Thoracic aorta (tissue), 2 donors: Measurements from ENCODE around the gene ACTN4. TPM values are rescaled to one million over a fixed set of nuclear protein-coding genes. Genes with fewer than 3 reads are reported as not detected.

Experiments
- ATAC-seq: fragments of 150-250 bp; one replicate; pipeline ENCODE4 v1.8.0; 2017; ENCODE audit warnings: low read depth; ENCODE audit not compliant: insufficient number of reproducible peaks, low FRiP score
- DNase-seq: peaks from one replicate; pipeline ENCODE4 v3.0.0-alpha.2; 2020; ENCODE audit warnings: low spot score
- H3K27ac ChIP-seq, 2 donors: fragments of 200-600 bp; sonication (generic); 1 replicate in 1 of 2; 2 replicates in 1 of 2; pipeline ENCODE4 v1.5.1; 2016; ENCODE audit warnings: mild to moderate bottlenecking in 2 of 2, moderate library complexity in 2 of 2
- H3K27me3 ChIP-seq: fragments of 200-600 bp; sonication (generic); replicated peaks from 2 replicates; pipeline ENCODE4 v1.6.0; 2016; ENCODE audit warnings: mild to moderate bottlenecking; ENCODE audit not compliant: insufficient read depth
- H3K36me3 ChIP-seq: fragments of 200-600 bp; sonication (generic); one replicate; pipeline ENCODE4 v1.5.1; 2016
- H3K4me1 ChIP-seq, 2 donors: fragments of 200-600 bp; sonication (generic); 1 replicate in 1 of 2; 2 replicates in 1 of 2; pipeline versions ENCODE4 v1.5.1 to v1.6.0; 2016; ENCODE audit warnings: low read depth in 2 of 2, mild to moderate bottlenecking in 1 of 2; ENCODE audit not compliant: control insufficient read depth in 1 of 2
- H3K4me3 ChIP-seq: fragments of 200-600 bp; sonication (generic); 2 replicates; pipeline ENCODE4 v1.5.1; 2016; ENCODE audit warnings: mild to moderate bottlenecking
- H3K9me3 ChIP-seq: fragments of 200-600 bp; sonication (generic); 2 replicates; pipeline ENCODE4 v1.5.1; 2016
- CTCF ChIP-seq: fragments of 200-600 bp; sonication (generic); IDR thresholded peaks from one replicate; pipeline ENCODE4 v1.5.1; 2019; ENCODE audit warnings: antibody characterized with exemption
- total RNA-seq, 2 donors: library from RNA; depleted of rRNA; stranded (reverse); fragments of >200 nt; gene quantifications; one replicate each; pipeline versions ENCODE4 v1.1.0 to v1.2.3, GENCODE V29; 2016

The ACTN4 gene
- total RNA-seq, 2 donors from 2014 or later, result 668 to 1,387 TPM

GRCh38 chr19:38709671-38710415, 62.4 kb downstream of the ACTN4 start:
- Histone ChIP-seq H3K4me1 (peaks cover 43 to 96% of the 10 kb centered on the region in 2 donors), H3K9me3 (no peaks in the 10 kb centered on the region), H3K27me3 (no peaks in the 10 kb centered on the region), H3K36me3 (peaks cover 85% of the 10 kb centered on the region), H3K4me3 (no peak overlapping the region), H3K27ac (peak overlapping the region; percentile 81 to 82)
- ATAC-seq (no peak), DNase-seq (no peak)
- TF ChIP-seq CTCF, result no peak

- H3K9me3 ChIP-seq, result no peaks in the 10 kb centered on the region
- H3K4me3 ChIP-seq, result no peak overlapping the region
- H3K27ac ChIP-seq, result peak overlapping the region; percentile 81 to 82
- TF ChIP-seq CTCF, result no peak
- H3K4me1 ChIP-seq, result peaks cover 48 to 100% of the 10 kb centered on the region in 2 donors
- no peaks in the 10 kb centered on the region for H3K27me3 ChIP-seq
- H3K36me3 ChIP-seq, result peaks cover 83% of the 10 kb centered on the region
- ATAC-seq (no peak), DNase-seq (no peak)
These were observed 62.9 kb downstream of the ACTN4 start for GRCh38 chr19:38710416-38710702.

- Histone ChIP-seq H3K27me3 (no peaks in the 10 kb centered on the region), H3K27ac (peak overlapping the region; percentile 81 to 82), H3K4me1 (peaks cover 50 to 97% of the 10 kb centered on the region in 2 donors), H3K36me3 (peaks cover 82% of the 10 kb centered on the region), H3K9me3 (no peaks in the 10 kb centered on the region), H3K4me3 (no peak overlapping the region)
- no peak for TF ChIP-seq CTCF
- ATAC-seq, result no peak
- DNase-seq, result no peak
These were observed 63.7 kb downstream of the ACTN4 start for GRCh38 chr19:38710928-38711725.

- H3K9me3 ChIP-seq, result no peaks in the 10 kb centered on the region
- TF ChIP-seq CTCF, result no peak
- H3K4me3 ChIP-seq, result no peak overlapping the region
- no peaks in the 10 kb centered on the region for H3K27me3 ChIP-seq
- H3K36me3 ChIP-seq, result peaks cover 82% of the 10 kb centered on the region
- ATAC-seq (no peak), DNase-seq (no peak)
- peak overlapping the region; percentile 81 to 82 for H3K27ac ChIP-seq
- H3K4me1 ChIP-seq, result peaks cover 50 to 91% of the 10 kb centered on the region in 2 donors
These were observed 64.3 kb downstream of the ACTN4 start for GRCh38 chr19:38711726-38712153.

GRCh38 chr19:38712161-38712748, 64.8 kb downstream of the ACTN4 start:
- Histone ChIP-seq H3K27me3 (no peaks in the 10 kb centered on the region), H3K27ac (peak overlapping the region; percentile 81 to 82), H3K4me1 (peaks cover 49 to 86% of the 10 kb centered on the region in 2 donors), H3K9me3 (no peaks in the 10 kb centered on the region), H3K4me3 (no peak overlapping the region), H3K36me3 (peaks cover 82% of the 10 kb centered on the region)
- no peak for TF ChIP-seq CTCF
- ATAC-seq (no peak), DNase-seq (no peak)
